ENCODE data around the gene MMS22L.

MMS22L gene, protein sequence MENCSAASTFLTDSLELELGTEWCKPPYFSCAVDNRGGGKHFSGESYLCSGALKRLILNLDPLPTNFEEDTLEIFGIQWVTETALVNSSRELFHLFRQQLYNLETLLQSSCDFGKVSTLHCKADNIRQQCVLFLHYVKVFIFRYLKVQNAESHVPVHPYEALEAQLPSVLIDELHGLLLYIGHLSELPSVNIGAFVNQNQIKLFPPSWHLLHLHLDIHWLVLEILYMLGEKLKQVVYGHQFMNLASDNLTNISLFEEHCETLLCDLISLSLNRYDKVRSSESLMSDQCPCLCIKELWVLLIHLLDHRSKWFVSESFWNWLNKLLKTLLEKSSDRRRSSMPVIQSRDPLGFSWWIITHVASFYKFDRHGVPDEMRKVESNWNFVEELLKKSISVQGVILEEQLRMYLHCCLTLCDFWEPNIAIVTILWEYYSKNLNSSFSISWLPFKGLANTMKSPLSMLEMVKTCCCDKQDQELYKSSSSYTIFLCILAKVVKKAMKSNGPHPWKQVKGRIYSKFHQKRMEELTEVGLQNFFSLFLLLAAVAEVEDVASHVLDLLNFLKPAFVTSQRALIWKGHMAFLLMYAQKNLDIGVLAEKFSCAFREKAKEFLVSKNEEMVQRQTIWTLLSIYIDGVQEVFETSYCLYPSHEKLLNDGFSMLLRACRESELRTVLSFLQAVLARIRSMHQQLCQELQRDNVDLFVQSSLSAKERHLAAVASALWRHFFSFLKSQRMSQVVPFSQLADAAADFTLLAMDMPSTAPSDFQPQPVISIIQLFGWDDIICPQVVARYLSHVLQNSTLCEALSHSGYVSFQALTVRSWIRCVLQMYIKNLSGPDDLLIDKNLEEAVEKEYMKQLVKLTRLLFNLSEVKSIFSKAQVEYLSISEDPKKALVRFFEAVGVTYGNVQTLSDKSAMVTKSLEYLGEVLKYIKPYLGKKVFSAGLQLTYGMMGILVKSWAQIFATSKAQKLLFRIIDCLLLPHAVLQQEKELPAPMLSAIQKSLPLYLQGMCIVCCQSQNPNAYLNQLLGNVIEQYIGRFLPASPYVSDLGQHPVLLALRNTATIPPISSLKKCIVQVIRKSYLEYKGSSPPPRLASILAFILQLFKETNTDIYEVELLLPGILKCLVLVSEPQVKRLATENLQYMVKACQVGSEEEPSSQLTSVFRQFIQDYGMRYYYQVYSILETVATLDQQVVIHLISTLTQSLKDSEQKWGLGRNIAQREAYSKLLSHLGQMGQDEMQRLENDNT

DNA sequence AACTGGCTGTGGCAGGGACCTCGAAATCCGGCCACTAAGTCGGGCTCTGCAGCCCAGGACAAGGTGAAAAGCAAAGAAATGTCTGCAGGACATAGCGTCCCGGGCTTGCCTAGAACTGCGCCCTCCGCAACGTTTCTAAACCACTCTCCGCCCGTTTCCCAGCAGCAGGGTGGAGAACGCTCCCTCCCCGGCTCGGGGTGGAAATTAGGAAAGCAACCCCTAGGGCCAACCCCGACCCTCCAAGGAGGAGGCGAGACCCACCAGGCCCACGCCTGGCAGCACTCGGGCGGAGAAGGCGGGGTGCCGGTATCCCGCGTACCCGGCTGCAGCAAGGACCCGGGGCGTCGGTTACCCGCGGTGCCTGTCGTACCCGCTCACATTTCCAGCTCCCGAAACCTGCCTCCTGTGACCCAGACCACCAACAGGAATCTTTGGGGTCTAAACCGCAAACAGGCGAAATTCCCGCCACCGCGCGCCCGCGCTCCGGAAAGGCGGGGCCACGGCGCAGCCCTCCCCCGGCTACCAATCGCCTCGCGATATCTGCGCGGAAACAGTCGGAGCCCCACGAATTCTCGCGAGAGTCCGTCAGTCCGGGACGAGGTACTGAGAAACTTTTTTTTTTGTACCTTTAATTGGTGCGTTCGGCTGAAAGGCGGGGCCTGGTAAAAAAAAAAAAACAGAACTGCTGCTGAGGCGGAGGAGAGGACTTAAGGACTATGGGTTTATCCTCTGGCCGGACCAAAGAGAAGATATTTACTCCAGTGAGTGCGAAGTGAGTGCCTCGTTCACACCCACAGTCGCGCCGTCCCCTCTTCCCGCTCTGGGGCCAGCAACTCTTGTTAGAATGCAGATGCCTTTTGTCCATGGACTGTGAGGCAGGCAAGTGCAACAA, at the start of gene MMS22L:
MMS22L (minus strand) TSS at position 491 of the 892 bp plus-strand sequence. CDS start 739 bp downstream, outside the sequence.
- DNase-seq (ENCODE audit: low read depth), result peak; percentile 97

DNA sequence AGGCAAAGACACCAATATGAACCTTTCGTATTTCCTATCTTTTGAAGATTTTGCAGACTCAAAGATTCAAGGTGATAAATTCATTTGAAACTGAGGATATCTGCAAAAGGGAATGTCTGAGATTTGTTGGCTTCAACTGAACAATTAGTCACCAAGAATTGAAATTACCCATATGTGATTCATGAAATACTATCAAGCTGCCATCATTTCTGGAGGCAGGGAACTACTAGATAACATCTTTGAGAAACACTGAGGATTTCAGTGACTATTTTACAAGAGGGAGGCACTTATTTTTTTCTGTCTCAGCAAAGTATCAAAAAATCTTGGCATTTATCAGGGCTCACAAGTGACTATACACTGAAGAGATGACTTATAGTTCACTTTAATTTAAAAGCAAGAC, 39.8 kb upstream of the MMS22L start:
- peak; percentile 86 for DNase-seq (ENCODE audit: low read depth)

DNA sequence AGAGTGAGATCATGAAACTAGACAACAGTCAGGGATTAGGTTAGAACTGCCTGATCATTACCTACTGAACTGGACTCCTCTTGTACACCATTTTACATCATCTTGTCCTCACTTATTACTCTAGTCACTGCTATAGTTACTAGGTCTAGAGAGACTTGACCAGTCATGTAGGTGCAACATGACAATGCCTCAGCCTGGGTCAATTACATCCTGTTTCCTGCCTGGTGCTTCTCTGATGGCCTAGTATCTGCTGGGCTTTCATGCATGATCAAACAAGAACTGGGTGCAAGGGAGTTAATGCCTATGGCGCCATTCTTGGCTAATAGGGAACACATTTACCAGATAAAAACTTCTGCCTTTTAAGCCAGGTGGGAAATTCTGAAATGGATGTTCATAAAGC, 39.2 kb upstream of the MMS22L start:
- peak; percentile 8 for DNase-seq (ENCODE audit: low read depth)

DNA sequence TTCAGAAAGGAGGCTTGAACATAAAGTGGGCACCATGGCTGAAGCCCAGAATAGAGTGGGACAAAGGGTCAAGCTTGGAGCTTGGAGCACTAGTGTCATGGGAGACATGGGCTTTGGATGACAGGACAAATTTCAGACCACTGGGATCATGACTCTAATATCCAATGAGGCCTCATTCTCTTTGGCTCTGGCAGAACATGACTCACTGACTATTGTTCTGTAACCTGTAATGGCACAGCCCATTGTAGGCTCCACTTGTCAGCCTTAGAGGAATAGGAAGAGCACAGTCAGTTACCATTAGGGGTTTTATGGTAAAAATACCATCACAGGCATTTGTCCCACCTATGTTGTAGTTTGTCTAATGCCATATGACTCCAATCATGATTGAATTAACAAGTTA, 34.0 kb upstream of the MMS22L start:
- peak; percentile 24 for DNase-seq (ENCODE audit: low read depth)

DNA sequence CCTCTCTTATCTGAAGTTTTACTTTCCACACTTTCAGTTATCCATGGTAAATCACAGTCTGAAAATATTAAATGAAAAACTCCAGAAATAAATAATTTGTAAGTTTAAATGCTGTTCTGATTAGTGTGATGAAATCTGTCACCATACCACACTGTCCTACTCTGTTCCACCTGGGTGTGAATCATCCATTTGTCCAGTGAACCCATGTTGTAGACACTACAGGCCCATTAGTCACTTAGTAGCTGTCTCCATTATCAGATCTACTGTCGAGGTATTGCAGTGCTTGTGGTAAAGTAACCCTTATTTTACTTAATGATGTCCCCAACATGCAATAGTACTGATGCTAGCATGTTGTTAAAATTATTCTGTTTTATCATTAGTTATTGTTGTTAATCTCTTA, 29.2 kb upstream of the MMS22L start:
- peak; percentile 49 for DNase-seq (ENCODE audit: low read depth)

DNA sequence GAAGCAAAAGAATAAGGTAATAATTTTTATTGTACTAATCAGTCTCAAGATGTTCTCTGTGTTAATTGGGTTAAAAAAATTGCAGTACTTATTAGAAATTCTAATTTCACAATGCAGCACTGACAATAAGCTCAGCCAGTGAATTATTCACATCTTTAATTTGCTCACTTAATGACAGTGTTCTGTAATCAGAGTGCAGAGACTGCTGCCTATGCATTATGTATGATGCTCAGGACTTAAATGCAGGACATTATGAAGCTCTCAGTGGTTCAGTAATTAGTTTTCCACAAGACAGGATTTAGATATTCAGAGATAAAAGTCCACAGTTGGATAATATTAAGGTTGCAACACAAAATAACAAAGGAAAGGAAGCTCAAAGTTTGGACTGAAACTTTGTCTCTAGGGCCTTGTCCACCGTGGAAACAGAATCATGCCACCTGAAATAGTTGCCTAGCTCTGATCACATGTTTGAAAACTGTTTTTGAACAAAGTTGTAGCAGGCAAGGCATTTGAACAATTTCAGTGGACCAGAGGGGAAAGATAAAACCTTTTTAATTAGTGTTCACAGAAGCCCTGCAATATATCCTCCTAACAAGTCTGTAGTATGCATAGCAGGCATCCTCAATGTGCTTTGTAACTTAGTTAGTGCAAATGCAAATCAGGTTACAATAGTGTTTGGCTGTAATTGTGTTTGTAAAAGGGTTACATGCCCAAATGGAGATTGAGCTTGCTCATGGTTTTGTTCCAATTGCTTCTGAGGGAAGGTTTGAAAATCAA, 23.7 kb upstream of the MMS22L start:
- no peak for DNase-seq (ENCODE audit: low read depth)

DNA sequence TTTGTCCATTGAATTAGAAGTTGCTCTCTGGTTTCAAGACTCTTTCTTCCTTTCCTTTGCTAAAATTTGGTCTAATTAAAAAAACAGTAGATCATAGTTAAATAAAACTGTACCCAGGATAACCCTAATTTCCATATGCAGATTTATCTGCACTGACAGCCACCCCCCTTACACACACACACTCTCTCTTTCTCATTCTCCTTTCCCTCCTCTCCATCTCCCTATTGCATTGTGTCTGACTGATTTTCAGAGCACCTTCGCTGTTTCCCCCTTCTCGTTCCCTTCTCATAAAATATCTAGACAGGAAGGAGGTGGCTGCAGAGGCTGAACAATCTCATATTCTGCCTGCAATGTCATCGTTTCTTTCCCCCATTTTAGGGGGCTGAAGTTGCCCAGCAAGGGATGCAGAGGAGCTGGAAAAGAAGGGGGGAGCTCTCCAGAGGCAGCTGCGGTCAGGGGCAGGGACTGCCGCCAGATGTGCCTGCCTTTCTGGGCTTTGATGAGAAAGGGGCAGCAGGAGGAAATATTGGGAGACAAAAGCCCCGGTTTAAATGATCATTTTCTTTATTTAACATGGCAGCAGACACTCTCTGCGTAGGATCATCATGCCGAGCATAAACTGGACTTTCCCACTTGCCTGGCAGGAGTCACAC, 22.5 kb upstream of the MMS22L start:
- DNase-seq (ENCODE audit: low read depth), result no peak

DNA sequence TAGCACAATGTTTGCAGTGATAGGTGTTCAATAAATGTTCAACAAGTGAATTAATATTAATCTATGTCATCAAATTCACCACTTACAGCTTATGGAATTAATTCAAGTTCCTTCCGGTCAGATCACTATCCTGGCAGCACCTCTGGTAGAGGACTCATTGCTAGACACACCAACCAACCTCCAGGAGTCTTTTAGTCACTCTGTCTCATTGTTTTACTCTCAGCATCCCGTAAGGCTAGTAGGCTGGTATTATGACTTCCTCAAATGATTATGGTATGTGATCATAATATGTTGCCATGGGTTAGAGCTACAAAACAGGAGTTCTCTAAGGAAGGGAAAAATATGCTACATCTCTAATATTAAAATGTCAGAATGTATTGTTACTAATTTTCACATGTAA, 21.7 kb upstream of the MMS22L start:
- peak; percentile 57 for DNase-seq (ENCODE audit: low read depth)

DNA sequence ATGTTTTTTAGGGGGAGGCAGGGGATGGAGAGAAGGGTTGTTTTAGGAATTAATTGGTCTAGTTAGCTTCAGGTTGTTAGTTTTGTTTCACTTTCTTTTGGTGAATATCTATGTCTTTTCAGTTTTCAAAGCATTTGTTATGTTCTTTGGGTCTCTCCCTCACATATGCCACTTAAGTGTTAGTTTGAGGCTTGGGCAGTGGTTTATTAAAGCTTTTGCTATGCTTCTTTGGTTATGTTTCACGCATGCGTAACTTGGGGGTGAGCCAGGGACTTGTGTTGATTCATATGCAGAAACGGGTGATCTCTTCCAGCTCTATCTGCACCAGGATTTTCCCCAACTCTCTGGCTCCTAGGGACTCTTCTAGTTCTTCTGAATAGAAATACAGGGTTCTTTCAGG, 11.4 kb upstream of the MMS22L start:
- DNase-seq (ENCODE audit: low read depth), result peak; percentile 67

DNA sequence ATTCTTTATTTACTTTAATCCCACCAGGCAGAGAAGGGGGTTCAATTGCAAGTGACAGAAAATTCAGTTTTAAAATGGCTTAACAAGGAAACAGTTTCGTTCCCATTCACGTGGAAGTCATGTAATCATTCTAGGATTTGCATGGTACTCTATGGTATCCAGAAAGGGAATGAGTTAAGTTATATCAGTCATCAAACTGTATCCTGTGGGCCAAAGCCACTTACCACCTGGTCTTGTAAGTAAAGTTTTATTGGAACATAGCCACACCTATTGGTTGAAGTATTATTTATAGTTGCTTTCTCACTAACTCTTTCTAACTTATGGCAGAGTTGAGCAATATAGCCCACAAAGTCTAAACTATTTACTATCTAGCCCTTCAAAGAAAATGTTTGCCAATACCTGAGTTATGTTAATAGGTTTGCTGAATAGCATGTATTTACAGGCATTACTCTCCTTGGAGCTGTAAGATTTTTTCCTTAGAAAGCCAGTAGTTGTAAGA, 10.2 kb upstream of the MMS22L start:
- peak; percentile 30 for DNase-seq (ENCODE audit: low read depth)

DNA sequence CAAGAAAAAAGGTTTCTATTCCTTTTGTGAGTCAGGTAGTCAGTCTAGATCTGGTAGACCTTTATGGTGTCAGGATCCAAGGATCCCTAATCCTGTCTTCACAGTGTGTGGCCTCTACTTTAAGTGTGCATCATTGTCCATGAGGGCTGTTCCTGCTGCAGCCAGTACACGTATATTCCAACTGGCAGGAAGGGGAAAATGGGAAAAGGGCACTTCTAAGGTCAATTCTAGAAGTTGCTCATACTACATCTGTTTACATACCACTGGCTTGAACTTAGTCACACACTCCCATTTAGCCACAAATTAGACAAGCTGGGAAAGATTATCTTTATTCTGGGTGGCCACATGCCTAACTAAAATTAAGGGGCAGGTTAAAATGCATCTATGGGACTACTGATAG, 9.7 kb upstream of the MMS22L start:
- DNase-seq (ENCODE audit: low read depth), result peak; percentile 85

DNA sequence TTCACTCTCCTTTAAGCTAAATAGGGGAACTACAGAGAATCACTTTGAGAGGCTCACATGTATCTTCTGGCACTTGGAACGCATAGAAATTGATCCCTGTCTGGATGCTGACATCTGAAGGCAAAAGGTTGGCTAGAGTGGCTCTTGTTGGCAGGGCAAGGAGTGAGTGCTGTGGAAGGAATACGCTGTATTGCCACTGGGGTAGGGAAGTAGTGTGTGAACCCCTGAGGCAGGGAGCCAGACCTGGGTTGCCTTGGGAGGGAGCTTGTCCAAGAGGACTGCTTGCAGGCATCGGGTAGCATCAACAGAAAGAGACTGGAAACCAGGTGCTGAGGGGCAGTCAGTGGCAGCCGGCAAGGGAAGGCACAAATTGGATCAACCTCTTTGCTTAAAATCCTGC, 8.9 kb upstream of the MMS22L start:
- DNase-seq (ENCODE audit: low read depth), result no peak

DNA sequence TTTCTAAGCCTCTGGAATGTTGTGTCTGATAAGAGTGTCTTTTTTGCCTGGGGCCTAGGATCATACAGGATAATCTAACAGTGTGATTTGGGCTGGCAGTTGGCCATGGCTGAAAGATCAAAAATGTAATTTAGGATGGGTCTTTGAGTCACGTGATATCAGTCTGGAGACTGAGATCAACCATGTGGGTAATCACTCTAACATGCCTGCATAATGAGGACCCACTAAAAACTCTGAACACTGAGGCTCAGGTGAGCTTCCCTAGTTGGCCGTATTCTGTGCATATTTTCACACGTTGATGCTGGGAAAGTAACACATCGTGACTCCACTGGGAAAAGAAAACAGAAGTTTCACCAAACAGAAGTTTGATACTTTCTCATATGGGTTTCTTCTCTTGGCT, 6.3 kb upstream of the MMS22L start:
- no peak for DNase-seq (ENCODE audit: low read depth)

DNA sequence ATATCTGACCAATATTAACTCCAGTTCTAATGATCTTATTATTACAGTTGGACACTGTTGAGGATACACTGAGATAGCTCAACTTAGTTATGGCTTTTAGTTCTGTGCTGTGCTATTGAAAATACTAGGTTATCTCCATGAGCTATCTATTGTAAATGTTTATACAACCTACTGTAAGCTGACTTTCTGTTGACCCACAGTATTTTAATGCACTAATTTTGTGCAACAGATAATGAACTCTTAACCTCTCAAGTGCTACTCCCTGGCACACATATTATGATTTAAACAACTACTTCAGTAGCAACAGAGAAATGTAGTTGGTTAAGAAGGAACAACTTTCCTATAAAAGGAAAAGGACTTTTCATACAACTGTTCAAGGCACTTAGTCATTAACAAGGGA, 5.2 kb upstream of the MMS22L start:
- no peak for DNase-seq (ENCODE audit: low read depth)

DNA sequence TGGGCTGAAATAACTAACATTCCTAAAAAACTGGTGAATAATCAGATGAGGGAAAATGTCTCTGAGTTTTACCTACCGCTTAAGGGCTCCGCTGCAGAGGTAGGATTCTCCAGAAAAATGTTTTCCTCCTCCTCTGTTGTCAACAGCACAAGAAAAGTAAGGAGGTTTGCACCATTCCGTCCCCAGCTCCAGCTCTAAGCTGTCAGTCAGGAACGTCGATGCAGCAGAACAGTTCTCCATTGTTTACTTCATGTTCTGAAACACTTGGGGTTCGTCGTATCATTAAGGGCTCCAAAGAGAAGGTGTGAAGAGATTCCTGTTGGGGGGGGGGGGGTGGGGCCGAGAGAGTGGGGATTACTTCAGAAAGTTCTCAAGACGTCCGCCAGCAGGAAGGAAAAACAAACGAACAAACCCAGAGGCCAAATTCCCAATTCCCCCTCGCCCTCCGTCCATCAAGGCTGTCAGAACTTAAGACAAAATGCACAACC, 734 bp downstream of the MMS22L start:
- DNase-seq (ENCODE audit: low read depth), result peak; percentile 28

DNA sequence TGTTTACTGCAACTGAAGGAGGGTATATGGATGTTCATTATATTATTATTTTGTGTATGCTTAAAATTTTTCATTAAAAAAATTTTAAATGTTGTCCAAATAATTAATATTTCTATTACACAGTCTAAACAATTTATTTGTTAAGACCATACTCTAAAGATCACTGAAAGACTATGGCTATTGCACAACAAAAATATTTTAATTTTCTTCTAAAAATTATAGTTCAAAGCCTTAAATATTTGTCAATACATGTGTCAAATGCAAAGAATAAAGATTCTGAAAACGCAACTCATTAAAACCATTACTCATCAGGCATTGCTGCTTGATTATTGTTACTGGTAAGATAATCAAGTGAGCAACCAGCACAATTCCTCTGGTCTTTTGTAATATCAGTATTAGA, 2.2 kb downstream of the MMS22L start:
- DNase-seq (ENCODE audit: low read depth), result no peak

DNA sequence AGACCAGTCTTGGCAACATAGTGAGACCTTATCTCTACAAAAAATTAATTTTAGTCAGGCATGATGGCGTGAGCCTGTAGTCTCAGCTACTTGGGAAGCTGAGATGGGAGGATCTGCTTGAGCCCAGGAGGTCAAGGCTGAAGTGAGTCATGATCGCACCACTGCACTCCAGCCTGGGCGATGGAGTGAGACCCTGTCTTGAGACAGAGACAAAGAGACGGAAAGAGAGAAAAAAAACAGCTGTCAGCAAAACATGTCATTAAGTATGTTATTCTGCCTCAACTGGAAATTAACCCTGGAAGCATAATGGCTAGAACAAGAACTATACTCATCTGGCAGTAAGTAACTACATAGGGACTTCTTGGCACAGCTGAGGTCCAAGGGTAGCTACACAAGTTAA, 7.2 kb downstream of the MMS22L start:
- no peak for DNase-seq (ENCODE audit: low read depth)

DNA sequence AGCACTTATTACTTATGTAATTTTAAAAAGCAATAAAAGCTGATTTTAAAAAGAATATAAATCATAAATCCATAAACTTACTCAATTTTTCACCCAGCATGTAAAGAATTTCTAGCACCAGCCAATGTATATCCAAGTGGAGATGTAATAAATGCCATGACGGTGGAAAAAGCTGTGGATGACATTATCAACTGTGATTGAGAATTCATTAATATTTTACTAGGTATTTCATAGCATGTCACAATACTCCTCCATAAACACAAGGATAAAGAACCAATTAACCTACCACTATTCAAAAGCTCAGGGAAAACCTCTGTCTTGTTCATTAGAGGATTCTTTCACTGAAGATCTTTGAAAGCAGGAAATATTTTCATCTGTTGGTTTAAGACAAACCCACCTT, 13.2 kb downstream of the MMS22L start:
- no peak for DNase-seq (ENCODE audit: low read depth)

DNA sequence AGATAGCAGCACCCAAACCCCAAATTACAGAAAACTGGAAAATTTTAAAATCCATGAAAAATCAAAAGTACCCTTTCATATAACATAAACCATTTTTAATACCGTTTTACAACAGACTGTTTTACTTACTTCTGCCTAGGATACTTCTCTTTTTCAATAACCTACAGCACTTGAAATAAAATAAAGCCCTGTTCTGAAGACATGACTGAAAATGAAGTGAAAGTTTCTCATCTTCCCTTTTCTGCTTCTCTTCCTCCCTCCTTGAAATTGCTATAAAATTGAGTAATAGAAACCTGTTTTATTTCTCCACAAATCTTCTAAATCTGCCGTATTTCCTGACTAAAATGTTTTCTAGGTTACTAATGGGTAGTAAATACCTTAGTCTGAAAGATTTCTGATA, 20.3 kb downstream of the MMS22L start:
- DNase-seq (ENCODE audit: low read depth), result no peak

DNA sequence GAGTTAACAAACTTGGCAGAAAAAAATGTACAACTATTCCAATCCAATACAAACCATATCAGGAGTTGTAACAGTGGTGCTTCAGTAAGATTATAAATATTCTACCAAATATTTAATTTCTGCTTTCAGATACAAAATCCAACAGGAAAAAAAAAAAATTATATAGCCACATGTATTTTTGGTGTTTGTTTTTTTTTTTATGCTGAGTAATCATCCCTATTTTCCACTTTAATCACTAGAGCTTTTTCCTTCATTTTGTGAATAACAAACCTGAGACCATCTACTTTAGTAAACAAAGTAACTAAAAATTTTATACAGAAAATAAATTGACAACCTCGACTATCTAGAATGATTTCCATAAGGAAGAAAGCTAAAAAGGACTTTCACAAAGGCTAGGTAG, 36.2 kb downstream of the MMS22L start:
- no peak for DNase-seq (ENCODE audit: low read depth)
